Neuronal stem cell (in vitro differentiated cells): ENCODE results near the gene IFITM10.

ENCODE experiments used
- DNase-seq: peaks from one replicate; pipeline ENCODE4 v3.0.0-alpha.2; 2013; ENCODE audit warnings: low spot score
- H2AFZ ChIP-seq: one replicate; pipeline ENCODE4 v1.6.1; 2013; ENCODE audit warnings: mild to moderate bottlenecking, low read length, inconsistent platforms
- H2AK5ac ChIP-seq: 2 replicates; pipeline ENCODE4 v1.6.1; 2013; ENCODE audit warnings: low read depth, mild to moderate bottlenecking, inconsistent platforms, low read length, moderate library complexity, mixed read lengths
- H2BK120ac ChIP-seq: 2 replicates; pipeline ENCODE4 v1.6.1; 2013; ENCODE audit warnings: low read depth, mild to moderate bottlenecking, inconsistent platforms, low read length, moderate library complexity, mixed read lengths
- H2BK12ac ChIP-seq: one replicate; pipeline ENCODE4 v1.6.1; 2013; ENCODE audit warnings: low read length, inconsistent platforms
- H2BK15ac ChIP-seq: 2 replicates; pipeline ENCODE4 v1.6.1; 2013; ENCODE audit warnings: mild to moderate bottlenecking, low read length, inconsistent platforms, mixed read lengths
- H2BK5ac ChIP-seq: one replicate; pipeline ENCODE4 v1.6.1; 2013; ENCODE audit warnings: inconsistent platforms, mild to moderate bottlenecking, low read length, moderate library complexity
- H3K14ac ChIP-seq: one replicate; pipeline ENCODE4 v1.6.1; 2013; ENCODE audit warnings: low read length, inconsistent platforms
- H3K18ac ChIP-seq: 2 replicates; pipeline ENCODE4 v1.6.1; 2013; ENCODE audit warnings: low read length, inconsistent platforms
- H3K23ac ChIP-seq: 2 replicates; pipeline ENCODE4 v1.6.1; 2013; ENCODE audit warnings: low read depth, mild to moderate bottlenecking, mixed read lengths, low read length, inconsistent platforms; ENCODE audit not compliant: poor library complexity
- H3K27ac ChIP-seq: replicated peaks from 3 replicates; pipeline ENCODE4 v1.5.1; 2013; ENCODE audit warnings: low read length, inconsistent platforms
- H3K27me3 ChIP-seq, 3 experiments: 2 replicates each; pipeline ENCODE4 v1.6.1; 2013; ENCODE audit warnings: low read length in 3 of 3, mild to moderate bottlenecking in 2 of 3, inconsistent platforms in 1 of 3, low read depth in 1 of 3, mixed read lengths in 1 of 3, moderate library complexity in 1 of 3; ENCODE audit not compliant: control insufficient read depth in 3 of 3, insufficient read depth in 3 of 3
- H3K36me3 ChIP-seq, 2 donors: replicated peaks in 1 of 2; 2 replicates each; pipeline ENCODE4 v1.6.1; 2013; ENCODE audit warnings: low read length in 2 of 2; ENCODE audit not compliant: control insufficient read depth in 2 of 2, insufficient read depth in 2 of 2
- H3K4ac ChIP-seq: 2 replicates; pipeline ENCODE4 v1.6.1; 2013; ENCODE audit warnings: inconsistent platforms, mild to moderate bottlenecking, low read length, moderate library complexity
- H3K4me1 ChIP-seq, 2 donors: 1 replicate in 1 of 2; 2 replicates in 1 of 2; pipeline ENCODE4 v1.6.1; 2013; ENCODE audit warnings: low read length in 2 of 2, low read depth in 1 of 2; ENCODE audit not compliant: control insufficient read depth in 2 of 2, insufficient read depth in 1 of 2
- H3K4me2 ChIP-seq: one replicate; pipeline ENCODE4 v1.6.1; 2013; ENCODE audit warnings: mild to moderate bottlenecking, low read length, inconsistent platforms; ENCODE audit not compliant: insufficient read depth, poor library complexity, severe bottlenecking
- H3K4me3 ChIP-seq, 2 donors: 2 replicates each; pipeline ENCODE4 v1.5.1; 2013; ENCODE audit warnings: low read length in 2 of 2, mild to moderate bottlenecking in 2 of 2, inconsistent platforms in 1 of 2, moderate library complexity in 1 of 2
- H3K79me1 ChIP-seq: one replicate; pipeline ENCODE4 v1.6.1; 2013; ENCODE audit warnings: low read depth, mild to moderate bottlenecking, inconsistent platforms, low read length, moderate library complexity
- H3K9ac ChIP-seq: one replicate; pipeline ENCODE4 v1.6.1; 2013; ENCODE audit warnings: mild to moderate bottlenecking, low read depth, low read length, inconsistent platforms; ENCODE audit not compliant: poor library complexity
- H3K9me3 ChIP-seq, 2 donors: replicated peaks in 1 of 2; 2 replicates each; pipeline versions ENCODE3 to v1.6.1; 2013; ENCODE audit warnings: low read length in 2 of 2, mild to moderate bottlenecking in 2 of 2, inconsistent platforms in 1 of 2, low read depth in 1 of 2, mixed read lengths in 1 of 2, moderate library complexity in 1 of 2; ENCODE audit not compliant: control insufficient read depth in 2 of 2, insufficient read depth in 1 of 2
- H4K8ac ChIP-seq: one replicate; pipeline ENCODE4 v1.6.1; 2013; ENCODE audit warnings: low read depth, mild to moderate bottlenecking, inconsistent platforms, low read length, moderate library complexity
- H4K91ac ChIP-seq: one replicate; pipeline ENCODE4 v1.6.1; 2013; ENCODE audit warnings: low read length, low read depth, mild to moderate bottlenecking, inconsistent platforms; ENCODE audit not compliant: poor library complexity
- WGBS, 2 donors: extraction: QIAGEN DNeasy Blood & Tissue Kit; methylation state at CpG; one replicate each; pipeline ENCODE4 v1.1.7; 2013; ENCODE audit warnings: missing lambda C conversion rate in 2 of 2, mixed read lengths in 1 of 2; ENCODE audit not compliant: insufficient read length in 2 of 2, insufficient replicate concordance in 1 of 2; ENCODE audit errors: extremely low coverage in 2 of 2; 5-methylcytosine and 5-hydroxymethylcytosine counted together

The IFITM10 gene

GRCh38 chr11:1744891-1745700 lies 5.3 kb downstream of the IFITM10 start:
- H3K4me3 ChIP-seq = peak overlapping the region in 1 of 2 donors; percentile 49

GRCh38 chr11:1744137-1744886 lies 6.1 kb downstream of the IFITM10 start:
- Histone ChIP-seq H3K27me3 (peaks cover 7 to 36% (median 26%) of the 10 kb centered on the region in 3 experiments), H2BK15ac (peak overlapping the region; percentile 9), H3K14ac (no peak overlapping the region), H3K9ac (peak overlapping the region; percentile 0), H2BK12ac (no peak overlapping the region), H2BK120ac (no peak overlapping the region), H4K8ac (no peak overlapping the region), H3K4ac (no peak overlapping the region), H3K23ac (no peak overlapping the region), H2AK5ac (no peak overlapping the region), H3K4me3 (peak overlapping the region in 1 of 2 donors; percentile 20), H3K79me1 (no peaks in the 10 kb centered on the region), H3K27ac (no peak overlapping the region), H3K18ac (peak overlapping the region; percentile 31), H2BK5ac (no peak overlapping the region), H3K4me1 (peaks cover 0 to 2% of the 10 kb centered on the region in 2 donors), H2AFZ (no peak overlapping the region), H4K91ac (no peak overlapping the region), H3K9me3 (peaks cover 0 to 8% of the 10 kb centered on the region in 2 donors), H3K4me2 (no peak overlapping the region), H3K36me3 (peaks cover 0 to 3% of the 10 kb centered on the region in 2 donors)
- no CpG with 5 or more reads among the region's 23 CpGs for WGBS, 2 donors
- no peak for DNase-seq

More at GRCh38 chr11:1744891-1745700, 5.3 kb downstream of the IFITM10 start:
- Histone ChIP-seq H3K79me1 (no peaks in the 10 kb centered on the region), H3K27ac (no peak overlapping the region), H3K36me3 (peaks cover 0 to 3% of the 10 kb centered on the region in 2 donors), H3K9me3 (peaks cover 0 to 8% of the 10 kb centered on the region in 2 donors), H3K9ac (peak overlapping the region; percentile 26), H3K18ac (no peak overlapping the region), H4K8ac (no peak overlapping the region), H2BK5ac (no peak overlapping the region), H3K4me2 (no peak overlapping the region), H3K27me3 (peaks cover 7 to 41% (median 34%) of the 10 kb centered on the region in 3 experiments), H2AFZ (no peak overlapping the region), H3K4ac (no peak overlapping the region), H3K14ac (no peak overlapping the region), H2BK120ac (no peak overlapping the region), H3K4me1 (peaks cover 0 to 10% of the 10 kb centered on the region in 2 donors), H2BK12ac (no peak overlapping the region), H3K23ac (peak overlapping the region; percentile 30), H2AK5ac (no peak overlapping the region), H2BK15ac (peak overlapping the region; percentile 9), H4K91ac (no peak overlapping the region)
- DNase-seq = no peak
- no CpG with 5 or more reads among the region's 18 CpGs for WGBS, 2 donors

- Histone ChIP-seq H3K79me1 (no peaks in the 10 kb centered on the region), H3K9me3 (peaks cover 0 to 8% of the 10 kb centered on the region in 2 donors), H2AK5ac (no peak overlapping the region), H3K23ac (no peak overlapping the region), H3K4me2 (no peak overlapping the region), H3K9ac (no peak overlapping the region), H3K4me1 (peaks cover 0 to 2% of the 10 kb centered on the region in 2 donors), H3K18ac (no peak overlapping the region), H3K27ac (no peak overlapping the region), H2AFZ (no peak overlapping the region), H2BK5ac (no peak overlapping the region), H2BK15ac (no peak overlapping the region), H4K8ac (no peak overlapping the region), H2BK12ac (no peak overlapping the region), H3K4me3 (no peak overlapping the region), H4K91ac (no peak overlapping the region), H3K36me3 (peaks cover 0 to 3% of the 10 kb centered on the region in 2 donors), H2BK120ac (no peak overlapping the region), H3K27me3 (peaks cover 6 to 29% (median 19%) of the 10 kb centered on the region in 3 experiments), H3K14ac (no peak overlapping the region), H3K4ac (no peak overlapping the region)
- DNase-seq = no peak
- no CpG with 5 or more reads among the region's 10 CpGs for WGBS, 2 donors
Measured at GRCh38 chr11:1743585-1744136, 6.7 kb downstream of the IFITM10 start.
